Uterus (tissue), 2 donors: ENCODE data around the gene KIRREL2.
"Not testable (repeated sequence)": the region's sequence is repeated elsewhere in the genome, so short reads cannot be mapped to it uniquely, and the experiment has no call there.

Source experiments
- POLR2A ChIP-seq, 2 donors: fragments of 450-650 bp; IDR thresholded peaks; one replicate each; pipeline ENCODE4 v1.6.1; 2016; ENCODE audit warnings: antibody characterized with exemption in 2 of 2, mild to moderate bottlenecking in 1 of 2, moderate library complexity in 1 of 2
- TF ChIP-seq, protein P1 (sequence below), 4 experiments: fragments of 200-600 bp in 2 of 4; fragments of 450-650 bp in 2 of 4; sonication (generic) in 2 of 4; IDR thresholded peaks; one replicate each; pipeline ENCODE4 v1.5.1; 2016 to 2019; ENCODE audit warnings: antibody characterized with exemption in 4 of 4, mild to moderate bottlenecking in 2 of 4, moderate library complexity in 1 of 4

DNA sequence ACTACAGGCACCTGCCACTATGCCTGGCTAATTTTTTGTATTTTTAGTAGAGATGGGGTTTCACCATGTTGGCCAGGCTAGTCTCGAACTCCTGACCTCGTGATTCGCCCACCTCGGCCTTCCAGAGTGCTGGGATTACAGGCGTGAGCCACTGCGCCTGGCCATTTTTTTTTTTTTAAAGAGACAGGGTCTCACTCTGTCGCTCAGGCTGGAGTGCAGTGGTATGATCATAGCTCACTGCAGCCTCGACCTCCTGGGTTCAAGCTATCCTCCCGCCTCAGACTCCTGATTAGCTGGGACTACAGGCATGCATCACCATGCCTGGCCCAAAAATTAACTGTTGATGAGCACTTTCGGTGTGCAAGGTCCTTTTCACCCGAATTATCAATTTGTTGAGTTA, 20.6 kb upstream of the KIRREL2 start:
- not testable (repeated sequence) for TF ChIP-seq POLR2A (IDR thresholded peaks at IDR 0.05)
- TF ChIP-seq, protein P1, sequence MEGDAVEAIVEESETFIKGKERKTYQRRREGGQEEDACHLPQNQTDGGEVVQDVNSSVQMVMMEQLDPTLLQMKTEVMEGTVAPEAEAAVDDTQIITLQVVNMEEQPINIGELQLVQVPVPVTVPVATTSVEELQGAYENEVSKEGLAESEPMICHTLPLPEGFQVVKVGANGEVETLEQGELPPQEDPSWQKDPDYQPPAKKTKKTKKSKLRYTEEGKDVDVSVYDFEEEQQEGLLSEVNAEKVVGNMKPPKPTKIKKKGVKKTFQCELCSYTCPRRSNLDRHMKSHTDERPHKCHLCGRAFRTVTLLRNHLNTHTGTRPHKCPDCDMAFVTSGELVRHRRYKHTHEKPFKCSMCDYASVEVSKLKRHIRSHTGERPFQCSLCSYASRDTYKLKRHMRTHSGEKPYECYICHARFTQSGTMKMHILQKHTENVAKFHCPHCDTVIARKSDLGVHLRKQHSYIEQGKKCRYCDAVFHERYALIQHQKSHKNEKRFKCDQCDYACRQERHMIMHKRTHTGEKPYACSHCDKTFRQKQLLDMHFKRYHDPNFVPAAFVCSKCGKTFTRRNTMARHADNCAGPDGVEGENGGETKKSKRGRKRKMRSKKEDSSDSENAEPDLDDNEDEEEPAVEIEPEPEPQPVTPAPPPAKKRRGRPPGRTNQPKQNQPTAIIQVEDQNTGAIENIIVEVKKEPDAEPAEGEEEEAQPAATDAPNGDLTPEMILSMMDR (IDR thresholded peaks at IDR 0.05), result not testable (repeated sequence)
